Renal cortex interstitium (tissue), 11 donors: Measurements from ENCODE around the gene COL26A1. TPM values are rescaled to one million over a fixed set of nuclear protein-coding genes. Genes with fewer than 3 reads are reported as not detected.
A peak's percentile ranks its signal among the peaks of the same experiment; 100 is the strongest.

ENCODE experiments used
- DNase-seq, 11 donors: peaks; one replicate each; pipeline ENCODE4 v3.0.0-alpha.2; 2013; ENCODE audit warnings: low read depth in 9 of 11, low spot score in 4 of 11; ENCODE audit errors: extremely low read depth in 1 of 11
- polyA plus RNA-seq, 3 donors: library from polyadenylated mRNA; unstranded; fragments of 120-200 nt; gene quantifications; one replicate each; pipeline ENCODE4 v1.2.1, GENCODE V29; 2013; ENCODE audit not compliant: insufficient read length in 3 of 3

Gene COL26A1
- polyA plus RNA-seq, 3 donors = 22.3 to 34.7 (median 28.3) TPM

GRCh38 chr7:101397243-101397642 lies 34.6 kb downstream of the COL26A1 start:
- DNase-seq = no peak

DNA sequence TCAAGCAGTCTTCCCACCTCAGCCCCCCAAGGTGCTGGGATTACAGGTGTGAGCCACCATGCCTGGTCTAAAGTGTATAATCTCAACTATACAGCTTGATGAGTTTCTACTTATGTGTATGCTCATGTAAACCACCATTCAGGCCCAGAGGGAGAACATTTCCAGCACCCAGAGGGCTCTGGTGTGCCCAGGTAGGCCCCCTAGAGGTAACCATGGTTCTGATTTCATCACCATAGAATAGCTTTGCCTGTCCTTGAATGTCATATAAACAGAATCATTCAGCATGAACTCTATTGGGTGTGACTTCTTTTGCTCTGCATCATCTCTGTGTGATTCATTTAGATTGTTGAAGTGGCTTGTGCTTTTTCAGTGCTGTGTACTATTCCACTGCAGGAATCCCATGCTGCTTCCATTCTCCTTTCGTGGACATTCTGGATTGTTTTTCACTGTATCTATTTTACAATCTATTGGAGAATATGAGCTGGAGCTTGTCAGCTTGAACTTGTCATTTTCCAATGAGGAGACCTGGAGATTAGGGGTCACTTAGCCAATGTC lies 35.2 kb downstream of the COL26A1 start:
- no peak for DNase-seq

- no peak for DNase-seq
These were observed 36.0 kb downstream of the COL26A1 start for GRCh38 chr7:101398396-101399289.

DNA sequence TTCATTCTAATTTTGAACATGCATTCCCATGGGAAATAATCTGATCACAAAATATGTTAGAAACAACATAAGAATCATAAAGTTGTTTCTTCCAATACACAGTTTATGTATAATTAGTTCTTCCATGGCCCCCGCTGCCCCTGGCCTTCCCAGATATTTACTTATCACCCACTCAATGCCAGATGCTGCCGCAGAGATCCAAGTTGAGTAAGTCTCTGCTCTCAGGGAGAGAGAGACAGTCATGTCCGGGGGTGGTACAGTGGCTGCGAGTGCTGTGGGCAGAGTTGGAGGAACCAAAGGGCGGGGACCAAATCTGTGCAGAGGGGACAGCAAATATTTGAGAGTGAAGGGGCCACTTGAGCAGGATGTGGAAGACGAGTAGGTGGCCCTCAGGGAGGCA lies 37.1 kb downstream of the COL26A1 start:
- DNase-seq = no peak

DNA sequence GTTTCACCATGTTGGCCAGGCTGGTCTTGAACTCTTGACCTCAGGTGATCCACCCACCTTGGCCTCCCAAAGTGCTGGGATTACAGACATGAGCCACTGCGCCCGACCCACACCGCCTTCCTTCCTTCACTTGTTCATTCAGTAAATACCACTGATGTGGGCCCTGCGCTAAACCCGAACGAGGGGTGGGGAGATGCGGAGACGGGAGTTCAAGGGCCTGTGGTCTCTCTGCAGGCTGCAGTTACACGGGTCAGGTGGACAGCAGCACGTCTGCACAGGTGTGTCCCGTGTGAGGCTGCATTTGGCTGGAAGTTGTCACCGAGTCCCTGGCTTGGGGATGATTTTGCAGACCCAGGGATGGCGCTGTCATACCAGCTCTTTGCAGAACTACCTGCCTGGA lies 38.1 kb downstream of the COL26A1 start:
- DNase-seq = no peak

- DNase-seq = no peak
These were observed 38.9 kb downstream of the COL26A1 start for GRCh38 chr7:101401390-101402080.

- peak in 5 of 11 donors; percentile 33 to 85 (median 68) for DNase-seq
These were observed 39.6 kb downstream of the COL26A1 start for GRCh38 chr7:101402081-101402779.

DNA sequence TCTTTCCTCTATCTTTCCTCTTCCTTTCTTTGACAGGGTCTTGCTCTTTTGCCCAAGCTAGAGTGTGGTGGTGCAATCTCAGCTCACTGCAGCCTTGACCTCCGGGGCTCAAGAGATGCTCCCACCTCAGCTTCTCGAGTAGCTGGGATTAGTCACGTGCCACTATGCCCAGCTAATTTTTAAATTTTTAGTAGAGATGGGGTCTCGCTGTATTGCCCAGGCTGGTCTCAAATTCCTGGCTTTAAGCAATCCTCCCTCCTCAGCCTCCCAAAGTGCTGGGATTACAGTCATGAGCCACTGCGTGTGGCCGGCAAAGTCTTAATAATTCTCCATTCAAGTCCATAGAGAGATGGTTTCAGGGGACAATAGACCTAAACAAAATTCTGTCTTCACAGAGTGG lies 40.2 kb downstream of the COL26A1 start:
- DNase-seq = no peak

- no peak for DNase-seq
These were observed 42.9 kb downstream of the COL26A1 start for GRCh38 chr7:101405474-101406067.

DNA sequence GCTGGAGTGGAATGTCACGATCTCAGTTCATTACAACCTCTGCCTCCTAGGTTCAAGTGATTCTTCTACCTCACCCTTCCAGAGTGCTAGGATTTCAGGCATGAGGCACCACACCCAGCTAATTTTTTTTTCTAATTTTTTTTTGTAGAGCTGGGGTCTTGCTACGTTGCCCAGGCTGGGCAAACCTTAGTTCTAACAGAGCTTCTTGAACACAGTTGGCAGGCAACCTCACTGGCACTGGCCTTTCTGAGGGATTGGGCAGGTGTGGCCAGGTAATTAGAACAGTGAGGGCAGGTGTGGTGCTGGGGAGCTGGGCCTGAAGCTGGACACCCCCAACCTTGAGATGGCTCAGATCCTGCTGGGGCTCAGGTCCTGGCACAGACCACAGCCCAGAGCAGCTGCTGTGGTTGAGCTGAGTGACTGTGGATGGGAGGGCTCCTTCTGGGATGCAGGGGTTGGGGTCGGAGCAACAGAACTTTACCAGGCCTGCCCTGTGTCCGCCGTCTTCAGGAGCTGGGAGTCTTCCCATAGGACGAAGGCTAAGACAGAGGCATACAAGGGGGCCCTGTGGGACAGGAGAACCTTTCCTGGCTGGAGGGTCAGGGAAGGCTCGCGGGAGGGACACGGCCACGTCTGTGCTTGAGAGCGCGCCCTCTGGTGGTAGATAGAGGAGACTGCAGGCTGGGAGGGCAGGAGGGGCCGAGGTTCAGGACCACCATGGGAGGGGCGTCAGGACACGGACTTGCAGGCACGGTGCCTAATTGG lies 48.2 kb downstream of the COL26A1 start:
- DNase-seq = peak in 7 of 11 donors; percentile 32 to 69 (median 58)

GRCh38 chr7:101411508-101411874 lies 48.8 kb downstream of the COL26A1 start:
- no peak for DNase-seq

DNA sequence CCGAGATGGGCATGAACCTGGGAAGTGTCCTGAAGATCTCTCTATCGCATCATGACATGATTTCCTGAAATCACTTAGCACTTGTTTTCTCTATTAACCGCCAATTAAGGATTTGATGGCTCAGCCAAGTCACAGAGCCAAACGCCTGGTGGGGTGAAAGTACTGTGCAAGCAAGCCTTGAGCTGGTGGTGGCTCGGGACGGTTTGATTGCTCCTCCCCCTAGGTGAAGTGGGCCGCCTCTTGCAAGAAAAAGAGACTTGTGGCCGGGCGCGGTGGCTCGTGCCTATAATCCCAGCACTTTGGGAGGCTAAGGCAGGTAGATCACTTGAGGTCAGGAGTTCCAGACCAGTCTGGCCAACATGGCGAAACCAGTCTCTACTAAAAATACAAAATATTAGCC lies 50.3 kb downstream of the COL26A1 start:
- no peak for DNase-seq

DNA sequence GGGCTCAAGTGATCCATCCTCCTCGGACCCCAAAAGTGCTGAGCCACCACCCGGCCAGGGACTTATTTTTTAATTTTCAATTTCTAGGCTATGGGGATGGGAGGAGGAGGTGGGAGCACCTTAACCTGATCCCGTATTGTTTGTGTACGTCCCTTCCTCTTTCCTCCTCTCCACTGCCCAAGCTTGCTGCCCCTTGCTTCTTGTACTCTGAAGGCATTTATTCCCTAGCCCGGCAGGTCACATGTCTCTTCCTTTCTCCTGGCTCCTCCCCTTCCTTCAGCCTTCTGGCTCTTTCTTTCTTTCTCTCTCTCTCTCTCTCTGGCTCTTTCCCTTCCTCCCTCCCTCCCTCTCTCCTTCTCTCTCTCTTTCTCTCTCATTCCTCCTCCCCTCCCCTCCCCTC lies 56.0 kb downstream of the COL26A1 start:
- no peak for DNase-seq

DNA sequence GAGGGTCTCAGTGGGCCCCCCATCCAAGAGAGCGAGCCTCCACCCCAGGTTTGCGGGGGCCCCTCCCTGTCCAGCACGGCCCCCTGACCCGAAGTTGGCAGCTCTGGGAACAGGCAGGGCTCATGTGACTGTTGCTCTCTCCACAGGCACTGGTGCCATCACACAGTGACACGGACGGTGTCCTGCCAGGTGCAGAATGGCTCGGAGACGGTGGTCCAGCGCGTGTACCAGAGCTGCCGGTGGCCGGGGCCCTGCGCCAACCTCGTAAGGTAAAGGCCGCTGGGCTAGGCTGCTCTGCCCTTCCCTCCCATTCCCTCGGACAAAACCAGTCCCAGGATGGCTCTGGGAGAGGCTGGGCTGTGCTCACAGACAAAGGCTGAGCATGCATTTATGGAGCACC lies 57.2 kb downstream of the COL26A1 start:
- no peak for DNase-seq

- no peak for DNase-seq
These were observed 57.8 kb downstream of the COL26A1 start for GRCh38 chr7:101420436-101420835.

- no peak for DNase-seq
These were observed 59.9 kb downstream of the COL26A1 start for GRCh38 chr7:101422356-101423195.

GRCh38 chr7:101426303-101427011 lies 63.8 kb downstream of the COL26A1 start:
- no peak for DNase-seq
